Naive thymus-derived CD4-positive, alpha-beta T cell (primary cell): ENCODE results near the gene RNU5B-1. TPM values are rescaled to one million over a fixed set of nuclear protein-coding genes. Genes with fewer than 3 reads are reported as not detected.

ENCODE experiments used
- ATAC-seq: fragments of 150-1000 bp; cut with Tn5 transposase; 2 replicates; pipeline ENCODE4 v1.10.0; 2021; ENCODE audit warnings: mild to moderate bottlenecking, moderate library complexity
- CTCF ChIA-PET: fragments of 350-600 bp; sonication (Branson Sonifier 250); formaldehyde crosslinking; loops from one replicate; lab custom pipeline; 2021; ENCODE audit warnings: antibody characterized with exemption; lab: Charles Lee
- POLR2A ChIA-PET: fragments of 350-600 bp; sonication (Branson Sonifier 250); formaldehyde crosslinking; loops from one replicate; lab custom pipeline; 2021; ENCODE audit warnings: antibody characterized with exemption, inconsistent platforms; lab: Charles Lee
- DNase-seq, 9 donors: peaks; one replicate each; pipeline versions ENCODE4 v3.0.0 to v3.0.0-alpha.2; 2020 to 2022; ENCODE audit warnings: mixed read lengths in 1 of 9
- H3K27ac ChIP-seq: one replicate; pipeline ENCODE4 v1.7.0; 2013; ENCODE audit warnings: mild to moderate bottlenecking, low read depth, low read length, moderate library complexity
- H3K27me3 ChIP-seq, 2 donors: one replicate each; pipeline ENCODE4 v1.7.0; 2013; ENCODE audit warnings: low read length in 2 of 2, mild to moderate bottlenecking in 2 of 2, moderate library complexity in 2 of 2; ENCODE audit not compliant: control insufficient read depth in 2 of 2, insufficient read depth in 2 of 2
- H3K36me3 ChIP-seq, 3 experiments: 1 replicate in 2 of 3; 2 replicates in 1 of 3; pipeline ENCODE4 v1.7.0; 2013; ENCODE audit warnings: low read length in 3 of 3, mild to moderate bottlenecking in 3 of 3, moderate library complexity in 1 of 3; ENCODE audit not compliant: insufficient read depth in 3 of 3, control insufficient read depth in 2 of 3
- H3K4me1 ChIP-seq, 2 donors: one replicate each; pipeline ENCODE4 v1.7.0; 2013; ENCODE audit warnings: low read length in 2 of 2, mild to moderate bottlenecking in 2 of 2, moderate library complexity in 1 of 2; ENCODE audit not compliant: control insufficient read depth in 2 of 2, insufficient read depth in 2 of 2
- H3K4me3 ChIP-seq: 2 replicates; pipeline ENCODE4 v1.7.0; 2013; ENCODE audit warnings: mild to moderate bottlenecking, low read length
- H3K9me3 ChIP-seq, 3 experiments: 1 replicate in 2 of 3; 2 replicates in 1 of 3; pipeline ENCODE4 v1.7.0; 2013; ENCODE audit warnings: low read length in 3 of 3; ENCODE audit not compliant: control insufficient read depth in 2 of 3
- H3K27ac Mint-ChIP-seq, 9 donors: one replicate each; pipeline ENCODE4 v1.8.0; 2020 to 2022; ENCODE audit warnings: mixed read lengths in 9 of 9, mild to moderate bottlenecking in 8 of 9, moderate library complexity in 5 of 9, inconsistent platforms in 2 of 9
- H3K27me3 Mint-ChIP-seq, 5 donors: one replicate each; pipeline ENCODE4 v1.8.0; 2021 to 2022; ENCODE audit warnings: mixed read lengths in 5 of 5, mild to moderate bottlenecking in 1 of 5
- H3K36me3 Mint-ChIP-seq, 5 donors: one replicate each; pipeline ENCODE4 v1.8.0; 2020 to 2022; ENCODE audit warnings: mixed read lengths in 5 of 5, mild to moderate bottlenecking in 3 of 5, inconsistent platforms in 1 of 5
- H3K4me1 Mint-ChIP-seq, 7 donors: one replicate each; pipeline ENCODE4 v1.8.0; 2020 to 2022; ENCODE audit warnings: mixed read lengths in 7 of 7, mild to moderate bottlenecking in 3 of 7, inconsistent platforms in 1 of 7
- H3K4me3 Mint-ChIP-seq, 10 donors: one replicate each; pipeline ENCODE4 v1.8.0; 2020 to 2022; ENCODE audit warnings: mild to moderate bottlenecking in 10 of 10, mixed read lengths in 10 of 10, moderate library complexity in 6 of 10, inconsistent platforms in 2 of 10
- H3K9me3 Mint-ChIP-seq, 11 donors: one replicate each; pipeline ENCODE4 v1.8.0; 2020 to 2022; ENCODE audit warnings: mixed read lengths in 11 of 11, mild to moderate bottlenecking in 4 of 11, inconsistent platforms in 1 of 11, moderate library complexity in 1 of 11
- intact Hi-C, 2 donors: fragments of 100-400 bp; cut with micrococcal nuclease; formaldehyde crosslinking; loops; one replicate each; pipeline ENCODE4 v1.15.1; 2023
- polyA plus RNA-seq, 2 donors: library from polyadenylated mRNA; unstranded; fragments of 300-500 nt; fragmentation: Illumina TruSeq; gene quantifications; one replicate each; pipeline ENCODE4 v1.2.3, GENCODE V29; 2021
- total RNA-seq, 6 experiments: library from RNA in 5 of 6; stranded (reverse) in 5 of 6; gene quantifications; 1 replicate in 5 of 6; 2 replicates in 1 of 6; pipeline ENCODE4 v1.2.3 and lab custom pipeline; 2021 to 2026

Gene RNU5B-1
- total and polyA plus RNA-seq, 7 experiments from 2014 or later, result 18.9 TPM; not detected in 6

DNA sequence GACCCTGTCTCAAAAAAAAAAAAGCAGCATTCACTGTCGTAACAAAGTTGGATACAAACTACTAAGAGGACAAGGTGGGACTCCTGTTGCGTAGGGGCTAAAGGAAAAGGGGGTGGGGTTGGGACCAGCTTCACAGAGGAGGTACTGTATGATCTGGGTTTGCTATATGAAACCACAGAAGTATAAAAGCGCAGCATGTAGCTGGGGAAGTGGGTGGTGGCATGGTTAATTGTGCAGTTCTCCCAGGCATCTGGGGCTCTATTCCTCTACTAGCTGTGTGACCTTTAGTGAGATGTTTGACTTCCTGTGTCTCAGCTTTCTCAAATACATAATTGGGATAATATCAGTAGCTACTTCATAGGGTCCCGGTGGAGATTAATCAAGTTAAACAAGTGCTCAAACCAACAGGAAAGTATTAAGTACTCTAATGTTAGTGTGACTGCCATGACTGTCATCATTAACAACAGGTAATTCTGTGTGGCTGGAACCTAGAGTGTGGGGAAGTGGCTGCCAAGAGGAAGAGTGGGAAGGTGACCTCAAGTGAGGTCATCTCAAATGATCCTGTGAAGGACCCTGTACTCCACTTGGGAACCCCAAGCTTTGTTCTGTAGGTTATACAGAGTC is 29.3 kb upstream of the RNU5B-1 start:
- H3K27ac ChIP-seq, result peak overlapping the region; percentile 67
- Mint-ChIP-seq H3K36me3 (peaks cover 0 to 15% (median 9%) of the 10 kb centered on the region in 5 donors), H3K4me3 (peak overlapping the region; percentile 3 to 73 (median 50))

DNA sequence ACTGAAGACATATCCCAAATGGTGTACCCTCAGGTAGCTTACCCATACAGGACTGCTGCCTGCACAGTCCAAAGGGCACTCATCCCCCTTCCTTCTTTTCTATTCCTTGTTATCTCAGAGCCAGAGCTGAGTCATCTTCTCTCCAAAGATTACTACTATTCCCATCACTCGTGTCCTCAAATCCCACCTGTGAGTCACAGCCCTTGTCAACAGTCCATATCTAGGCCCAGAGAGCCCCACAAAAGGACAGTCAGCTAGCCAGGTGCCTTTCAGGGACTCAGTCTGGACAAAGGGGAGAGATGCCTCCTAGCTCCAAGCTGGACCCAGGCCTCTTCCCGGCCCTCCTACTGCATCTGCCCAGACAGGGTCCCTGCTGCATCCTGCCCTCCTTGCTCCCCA is 28.8 kb upstream of the RNU5B-1 start:
- peak overlapping the region in 8 of 9 donors; percentile 63 to 92 (median 78) for H3K27ac Mint-ChIP-seq
- H3K27ac ChIP-seq, result peak overlapping the region; percentile 67
- peak; percentile 27 for ATAC-seq

More for the DNA sequence above, 29.3 kb upstream of the RNU5B-1 start:
- Histone ChIP-seq H3K4me3 (no peak overlapping the region), H3K9me3 (no peaks in the 10 kb centered on the region), H3K27me3 (no peaks in the 10 kb centered on the region), H3K36me3 (peaks cover 0 to 7% (median 0%) of the 10 kb centered on the region in 3 experiments), H3K4me1 (peaks cover 0 to 24% of the 10 kb centered on the region in 2 donors)
- peak overlapping the region in 8 of 9 donors; percentile 63 to 92 (median 78) for H3K27ac Mint-ChIP-seq
- no peaks in the 10 kb centered on the region for H3K27me3 Mint-ChIP-seq
- peaks cover 0 to 2% (median 0%) of the 10 kb centered on the region in 11 donors for H3K9me3 Mint-ChIP-seq
- intact Hi-C loops, result loop anchor here in 1 of 2 donors (2.0 kb wide), 1 partner anchor 22 kb away; the partner anchor contains the start of gene RNU5A-1
- ATAC-seq, result peak; percentile 65
- peak in 7 of 9 donors; percentile 18 to 51 (median 39) for DNase-seq
- CTCF ChIA-PET, result interaction anchor here (0.5 to 2.5 kb wide), 3 partner anchors 11 to 234 kb away, joined by 3 to 9 read pairs (median 3); partner anchors contain the start of gene PARP16
- H3K4me1 Mint-ChIP-seq, result peaks cover 19 to 75% (median 54%) of the 10 kb centered on the region in 7 donors
- POLR2A ChIA-PET, result interaction anchor here (0.9 to 4.0 kb wide), 6 partner anchors 11 to 90 kb away, joined by 3 to 25 read pairs (median 6); partner anchors contain the start of genes CLPX, PARP16 and RNU5B-1

DNA sequence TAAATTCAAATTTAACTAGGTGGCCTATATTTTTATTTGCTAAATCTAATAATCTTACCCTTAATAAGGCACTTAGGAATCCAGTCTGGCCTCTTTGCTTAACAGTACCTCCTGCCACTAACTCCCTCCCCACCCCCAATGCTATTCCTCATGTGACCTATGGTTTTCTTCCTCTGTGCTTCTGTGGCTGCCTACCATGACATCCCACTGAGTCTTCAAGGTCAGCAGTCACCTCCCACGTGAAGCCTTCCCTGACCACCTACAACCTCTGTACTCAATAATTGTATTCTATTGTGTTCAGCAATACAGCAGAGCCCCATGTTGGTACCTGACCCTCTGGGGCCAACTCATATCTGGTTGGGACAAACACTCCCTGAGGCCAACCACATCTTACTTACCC is 27.5 kb upstream of the RNU5B-1 start:
- Mint-ChIP-seq H3K27ac (peak overlapping the region in 7 of 9 donors; percentile 54 to 90 (median 77)), H3K36me3 (peaks cover 0 to 17% (median 9%) of the 10 kb centered on the region in 5 donors), H3K27me3 (no peaks in the 10 kb centered on the region), H3K4me1 (peaks cover 19 to 80% (median 63%) of the 10 kb centered on the region in 7 donors), H3K4me3 (peak overlapping the region in 2 of 10 donors; percentile 12 to 54), H3K9me3 (peaks cover 0 to 2% (median 0%) of the 10 kb centered on the region in 11 donors)
- Histone ChIP-seq H3K27ac (no peak overlapping the region), H3K9me3 (no peaks in the 10 kb centered on the region), H3K36me3 (no peaks in the 10 kb centered on the region), H3K4me3 (no peak overlapping the region), H3K27me3 (no peaks in the 10 kb centered on the region), H3K4me1 (peaks cover 0 to 24% of the 10 kb centered on the region in 2 donors)
- no peak for DNase-seq
- CTCF ChIA-PET, result interaction anchor here (1.1 kb wide), 1 partner anchor 10 kb away, joined by 3 read pairs; no protein-coding TSS in a partner anchor
- intact Hi-C loops, result no loop called here
- no peak for ATAC-seq
- POLR2A ChIA-PET, result interaction anchor here (1.2 kb wide), 1 partner anchor 92 kb away, joined by 3 read pairs; the partner anchor contains the start of gene CLPX

More for the DNA sequence above, 28.8 kb upstream of the RNU5B-1 start:
- Mint-ChIP-seq H3K27me3 (no peaks in the 10 kb centered on the region), H3K36me3 (peaks cover 0 to 17% (median 9%) of the 10 kb centered on the region in 5 donors), H3K4me3 (peak overlapping the region in 7 of 10 donors; percentile 26 to 73 (median 67)), H3K9me3 (peaks cover 0 to 2% (median 0%) of the 10 kb centered on the region in 11 donors), H3K4me1 (peaks cover 19 to 80% (median 59%) of the 10 kb centered on the region in 7 donors)
- intact Hi-C loops, result loop anchor here in 1 of 2 donors (2.0 kb wide), 1 partner anchor 21 kb away; the partner anchor contains the start of gene RNU5A-1
- CTCF ChIA-PET, result interaction anchor here (0.5 to 2.5 kb wide), 3 partner anchors 11 to 233 kb away, joined by 3 to 9 read pairs (median 3); partner anchors contain the start of gene PARP16
- H3K4me3 ChIP-seq, result no peak overlapping the region
- peaks cover 0 to 24% of the 10 kb centered on the region in 2 donors for H3K4me1 ChIP-seq
- no peaks in the 10 kb centered on the region for H3K9me3 ChIP-seq
- no peak for DNase-seq
- POLR2A ChIA-PET, result interaction anchor here (0.9 to 4.0 kb wide), 5 partner anchors 10 to 29 kb away, joined by 4 to 25 read pairs (median 8); partner anchors contain the start of genes PARP16 and RNU5B-1
- peaks cover 0 to 2% (median 0%) of the 10 kb centered on the region in 3 experiments for H3K36me3 ChIP-seq
- no peaks in the 10 kb centered on the region for H3K27me3 ChIP-seq

DNA sequence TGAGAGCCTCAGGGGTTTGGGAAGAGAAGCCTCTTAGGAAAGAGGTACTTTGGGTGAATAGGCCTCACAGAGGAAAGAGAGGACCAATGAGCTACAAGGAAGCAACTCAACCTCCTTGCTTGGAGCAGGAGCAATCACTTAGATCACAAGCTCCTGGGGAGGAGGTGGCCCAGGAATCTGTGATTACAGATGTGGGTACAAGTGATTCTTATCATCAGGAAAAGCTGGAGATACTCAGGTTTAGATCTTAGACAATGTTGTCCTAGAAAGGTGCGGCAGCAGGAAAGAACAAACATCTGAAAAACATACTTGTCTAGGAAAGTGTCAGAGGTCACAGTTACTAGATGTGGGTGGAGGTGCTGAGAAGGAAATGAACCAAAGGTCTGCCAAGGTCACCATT is 26.0 kb upstream of the RNU5B-1 start:
- H3K9me3 ChIP-seq, result no peaks in the 10 kb centered on the region
- intact Hi-C loops, result no loop called here
- Mint-ChIP-seq H3K9me3 (peaks cover 0 to 2% (median 0%) of the 10 kb centered on the region in 11 donors), H3K4me1 (peaks cover 28 to 86% (median 76%) of the 10 kb centered on the region in 7 donors), H3K36me3 (peaks cover 0 to 26% (median 17%) of the 10 kb centered on the region in 5 donors), H3K27me3 (no peaks in the 10 kb centered on the region), H3K4me3 (peak overlapping the region in 4 of 10 donors; percentile 0 to 43 (median 7)), H3K27ac (peak overlapping the region in 8 of 9 donors; percentile 9 to 91 (median 66))
- H3K4me1 ChIP-seq, result peaks cover 0 to 24% of the 10 kb centered on the region in 2 donors
- POLR2A ChIA-PET, result interaction anchor here (0.5 to 1.4 kb wide), 6 partner anchors 8 to 1412 kb away, joined by 3 to 6 read pairs (median 4); partner anchors contain the start of genes PARP16 and RNU5B-1
- CTCF ChIA-PET, result no interaction called here
- H3K4me3 ChIP-seq, result no peak overlapping the region
- DNase-seq, result no peak
- ATAC-seq, result no peak
- H3K27me3 ChIP-seq, result no peaks in the 10 kb centered on the region
- H3K36me3 ChIP-seq, result no peaks in the 10 kb centered on the region
- no peak overlapping the region for H3K27ac ChIP-seq

DNA sequence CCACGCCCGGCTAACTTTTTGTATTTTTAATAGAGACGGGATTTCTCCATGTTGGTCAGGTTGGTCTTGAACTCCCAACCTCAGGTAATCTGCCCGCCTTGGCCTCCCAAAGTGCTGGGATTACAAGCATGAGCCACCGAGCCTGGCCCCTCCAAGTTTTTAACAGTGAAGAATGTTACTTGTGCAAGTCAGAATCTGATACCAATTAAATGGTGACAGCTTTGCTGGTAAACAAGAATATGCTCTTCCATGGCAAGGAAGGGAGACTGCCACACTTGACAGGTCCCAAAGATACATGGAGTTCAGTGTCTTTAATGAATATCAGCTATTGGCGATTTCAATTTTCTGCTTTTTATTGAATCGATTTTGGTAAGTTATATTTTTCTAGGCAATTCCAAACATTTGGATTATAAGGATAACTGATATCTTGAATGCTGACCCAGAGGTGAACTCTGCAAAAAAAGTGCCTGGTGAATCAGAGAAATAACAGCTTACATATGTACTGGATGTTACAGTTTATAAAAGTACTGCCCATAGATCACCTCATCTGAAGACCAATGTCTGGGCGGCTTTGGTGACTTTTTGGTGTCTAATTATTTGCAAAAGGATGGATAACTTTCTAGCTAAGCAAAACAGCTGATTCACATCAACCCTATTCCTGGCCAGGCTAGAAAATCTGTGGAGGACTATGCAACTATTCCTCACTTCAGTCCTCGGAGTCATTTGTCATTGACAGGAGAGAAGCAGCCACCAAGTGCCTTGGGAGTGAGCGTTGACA is 19.0 kb upstream of the RNU5B-1 start:
- H3K27me3 Mint-ChIP-seq, result no peaks in the 10 kb centered on the region
- POLR2A ChIA-PET, result interaction anchor here (0.7 to 3.7 kb wide), 12 partner anchors 10 to 584 kb away, joined by 3 to 52 read pairs (median 12); partner anchors contain the start of genes CLPX, PDCD7, RAB11A and RNU5A-1
- intact Hi-C loops, result loop anchor here (1.0 to 5.0 kb wide), 9 partner anchors 12 to 1193 kb away; partner anchors contain the start of genes CLPX (in 2 of the 2), RNU5B-1 (in 2 of the 2), CIAO2A (in 1 of the 2) and INTS14 (in 1 of the 2)
- DNase-seq (no peak), ATAC-seq (no peak)
- H3K4me3 Mint-ChIP-seq, result peak overlapping the region; percentile 70 to 92 (median 90)
- peaks cover 32 to 72% (median 47%) of the 10 kb centered on the region in 7 donors for H3K4me1 Mint-ChIP-seq
- H3K9me3 Mint-ChIP-seq, result peaks cover 0 to 2% (median 0%) of the 10 kb centered on the region in 11 donors
- peaks cover 0 to 14% (median 9%) of the 10 kb centered on the region in 5 donors for H3K36me3 Mint-ChIP-seq
- Histone ChIP-seq H3K4me3 (peak overlapping the region; percentile 68), H3K27ac (peak overlapping the region; percentile 87), H3K4me1 (peaks cover 15 to 18% of the 10 kb centered on the region in 2 donors), H3K36me3 (peaks cover 0 to 5% (median 0%) of the 10 kb centered on the region in 3 experiments), H3K27me3 (no peaks in the 10 kb centered on the region), H3K9me3 (no peaks in the 10 kb centered on the region)
- CTCF ChIA-PET, result interaction anchor here (0.5 to 2.9 kb wide), 3 partner anchors 10 to 1822 kb away, joined by 5 to 9 read pairs (median 7); no protein-coding TSS in a partner anchor
- H3K27ac Mint-ChIP-seq, result peak overlapping the region; percentile 76 to 94 (median 87)
